ENCODE data around the gene NIPSNAP2. TPM values are rescaled to one million over a fixed set of nuclear protein-coding genes. Genes with fewer than 3 reads are reported as not detected.

NIPSNAP2 gene
- total RNA-seq, 1 experiment from 2014 or later = 38.5 TPM

GRCh38 chr7:55963584-55964168 is 709 bp upstream of the NIPSNAP2 start:
- Mint-ChIP-seq H3K4me1 (peaks cover 5% of the 10 kb centered on the region), H3K36me3 (peaks cover 4% of the 10 kb centered on the region; the same call in 1 of the 2 replicates), H3K4me3 (peak overlapping the region; percentile 26), H3K27me3 (ENCODE audit: low read depth) (peaks cover 19% of the 10 kb centered on the region), H3K27ac (no peak overlapping the region), H3K9me3 (peaks cover 7% of the 10 kb centered on the region; the same call in 1 of the 2 replicates)
- no peak for TF ChIP-seq NR3C1 (CRISPR knock-in tag; conservative IDR thresholded peaks at IDR 0.05; ENCODE audit: low read depth)
- TF ChIP-seq, protein P1, sequence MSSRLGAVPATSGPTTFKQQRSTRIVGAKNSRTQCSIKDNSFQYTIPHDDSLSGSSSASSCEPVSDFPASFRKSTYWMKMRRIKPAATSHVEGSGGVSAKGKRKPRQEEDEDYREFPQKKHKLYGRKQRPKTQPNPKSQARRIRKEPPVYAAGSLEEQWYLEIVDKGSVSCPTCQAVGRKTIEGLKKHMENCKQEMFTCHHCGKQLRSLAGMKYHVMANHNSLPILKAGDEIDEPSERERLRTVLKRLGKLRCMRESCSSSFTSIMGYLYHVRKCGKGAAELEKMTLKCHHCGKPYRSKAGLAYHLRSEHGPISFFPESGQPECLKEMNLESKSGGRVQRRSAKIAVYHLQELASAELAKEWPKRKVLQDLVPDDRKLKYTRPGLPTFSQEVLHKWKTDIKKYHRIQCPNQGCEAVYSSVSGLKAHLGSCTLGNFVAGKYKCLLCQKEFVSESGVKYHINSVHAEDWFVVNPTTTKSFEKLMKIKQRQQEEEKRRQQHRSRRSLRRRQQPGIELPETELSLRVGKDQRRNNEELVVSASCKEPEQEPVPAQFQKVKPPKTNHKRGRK (CRISPR knock-in tag; IDR thresholded peaks at IDR 0.05; ENCODE audit: borderline replicate concordance) = peak; percentile 86; the same call in 1 of the 2 replicates
- ATAC-seq = no peak
- POLR2A ChIA-PET = interaction anchor here (0.5 to 1.9 kb wide), 5 partner anchors 12 to 549 kb away, joined by 3 to 8 read pairs (median 4); partner anchors contain the start of genes CCT6A, MRPS17 and PSPH
- DNase-seq (ENCODE audit: low spot score) = no peak
- CTCF ChIA-PET = interaction anchor here (0.6 to 2.0 kb wide), 17 partner anchors 8 to 684 kb away, joined by 3 to 19 read pairs (median 4); partner anchors contain the start of genes CCT6A, MRPS17, PSPH and SUMF2

- DNase-seq (ENCODE audit: low spot score) (no peak), ATAC-seq (no peak)
- POLR2A ChIA-PET = interaction anchor here (1.9 kb wide), 1 partner anchor 86 kb away, joined by 8 read pairs; the partner anchor contains the start of genes CCT6A and PSPH
- H3K36me3 Mint-ChIP-seq = peaks cover 7% of the 10 kb centered on the region
- peaks cover 5% of the 10 kb centered on the region for H3K4me1 Mint-ChIP-seq
- peak overlapping the region; percentile 78 for H3K27ac Mint-ChIP-seq
- CTCF ChIA-PET = interaction anchor here (0.7 to 2.0 kb wide), 9 partner anchors 10 to 324 kb away, joined by 3 to 19 read pairs (median 9); partner anchors contain the start of genes MRPS17 and SUMF2
- H3K27me3 Mint-ChIP-seq (ENCODE audit: low read depth) = peaks cover 19% of the 10 kb centered on the region
- H3K4me3 Mint-ChIP-seq = peak overlapping the region; percentile 89
- H3K9me3 Mint-ChIP-seq = no peaks in the 10 kb centered on the region
- TF ChIP-seq TEAD1 (CRISPR knock-in tag; IDR thresholded peaks at IDR 0.05) (no peak), ZNF416 (CRISPR knock-in tag; IDR thresholded peaks at IDR 0.05) (no peak), E2F1 (CRISPR knock-in tag; IDR thresholded peaks at IDR 0.05) (no peak), ZNF532 (CRISPR knock-in tag; IDR thresholded peaks at IDR 0.05; ENCODE audit: borderline replicate concordance) (no peak), ZNF232 (CRISPR knock-in tag; IDR thresholded peaks at IDR 0.05) (no peak), AR (CRISPR knock-in tag; IDR thresholded peaks at IDR 0.05) (no peak), ESRRA (CRISPR knock-in tag; IDR thresholded peaks at IDR 0.05; ENCODE audit: borderline replicate concordance) (no peak)
- TF ChIP-seq, protein P2, sequence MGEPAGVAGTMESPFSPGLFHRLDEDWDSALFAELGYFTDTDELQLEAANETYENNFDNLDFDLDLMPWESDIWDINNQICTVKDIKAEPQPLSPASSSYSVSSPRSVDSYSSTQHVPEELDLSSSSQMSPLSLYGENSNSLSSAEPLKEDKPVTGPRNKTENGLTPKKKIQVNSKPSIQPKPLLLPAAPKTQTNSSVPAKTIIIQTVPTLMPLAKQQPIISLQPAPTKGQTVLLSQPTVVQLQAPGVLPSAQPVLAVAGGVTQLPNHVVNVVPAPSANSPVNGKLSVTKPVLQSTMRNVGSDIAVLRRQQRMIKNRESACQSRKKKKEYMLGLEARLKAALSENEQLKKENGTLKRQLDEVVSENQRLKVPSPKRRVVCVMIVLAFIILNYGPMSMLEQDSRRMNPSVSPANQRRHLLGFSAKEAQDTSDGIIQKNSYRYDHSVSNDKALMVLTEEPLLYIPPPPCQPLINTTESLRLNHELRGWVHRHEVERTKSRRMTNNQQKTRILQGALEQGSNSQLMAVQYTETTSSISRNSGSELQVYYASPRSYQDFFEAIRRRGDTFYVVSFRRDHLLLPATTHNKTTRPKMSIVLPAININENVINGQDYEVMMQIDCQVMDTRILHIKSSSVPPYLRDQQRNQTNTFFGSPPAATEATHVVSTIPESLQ (CRISPR knock-in tag; IDR thresholded peaks at IDR 0.05) = no peak
- TF ChIP-seq, protein P3, sequence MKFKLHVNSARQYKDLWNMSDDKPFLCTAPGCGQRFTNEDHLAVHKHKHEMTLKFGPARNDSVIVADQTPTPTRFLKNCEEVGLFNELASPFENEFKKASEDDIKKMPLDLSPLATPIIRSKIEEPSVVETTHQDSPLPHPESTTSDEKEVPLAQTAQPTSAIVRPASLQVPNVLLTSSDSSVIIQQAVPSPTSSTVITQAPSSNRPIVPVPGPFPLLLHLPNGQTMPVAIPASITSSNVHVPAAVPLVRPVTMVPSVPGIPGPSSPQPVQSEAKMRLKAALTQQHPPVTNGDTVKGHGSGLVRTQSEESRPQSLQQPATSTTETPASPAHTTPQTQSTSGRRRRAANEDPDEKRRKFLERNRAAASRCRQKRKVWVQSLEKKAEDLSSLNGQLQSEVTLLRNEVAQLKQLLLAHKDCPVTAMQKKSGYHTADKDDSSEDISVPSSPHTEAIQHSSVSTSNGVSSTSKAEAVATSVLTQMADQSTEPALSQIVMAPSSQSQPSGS (CRISPR knock-in tag; IDR thresholded peaks at IDR 0.05; ENCODE audit: borderline replicate concordance, low read depth) = no peak
- TF ChIP-seq, protein P4, sequence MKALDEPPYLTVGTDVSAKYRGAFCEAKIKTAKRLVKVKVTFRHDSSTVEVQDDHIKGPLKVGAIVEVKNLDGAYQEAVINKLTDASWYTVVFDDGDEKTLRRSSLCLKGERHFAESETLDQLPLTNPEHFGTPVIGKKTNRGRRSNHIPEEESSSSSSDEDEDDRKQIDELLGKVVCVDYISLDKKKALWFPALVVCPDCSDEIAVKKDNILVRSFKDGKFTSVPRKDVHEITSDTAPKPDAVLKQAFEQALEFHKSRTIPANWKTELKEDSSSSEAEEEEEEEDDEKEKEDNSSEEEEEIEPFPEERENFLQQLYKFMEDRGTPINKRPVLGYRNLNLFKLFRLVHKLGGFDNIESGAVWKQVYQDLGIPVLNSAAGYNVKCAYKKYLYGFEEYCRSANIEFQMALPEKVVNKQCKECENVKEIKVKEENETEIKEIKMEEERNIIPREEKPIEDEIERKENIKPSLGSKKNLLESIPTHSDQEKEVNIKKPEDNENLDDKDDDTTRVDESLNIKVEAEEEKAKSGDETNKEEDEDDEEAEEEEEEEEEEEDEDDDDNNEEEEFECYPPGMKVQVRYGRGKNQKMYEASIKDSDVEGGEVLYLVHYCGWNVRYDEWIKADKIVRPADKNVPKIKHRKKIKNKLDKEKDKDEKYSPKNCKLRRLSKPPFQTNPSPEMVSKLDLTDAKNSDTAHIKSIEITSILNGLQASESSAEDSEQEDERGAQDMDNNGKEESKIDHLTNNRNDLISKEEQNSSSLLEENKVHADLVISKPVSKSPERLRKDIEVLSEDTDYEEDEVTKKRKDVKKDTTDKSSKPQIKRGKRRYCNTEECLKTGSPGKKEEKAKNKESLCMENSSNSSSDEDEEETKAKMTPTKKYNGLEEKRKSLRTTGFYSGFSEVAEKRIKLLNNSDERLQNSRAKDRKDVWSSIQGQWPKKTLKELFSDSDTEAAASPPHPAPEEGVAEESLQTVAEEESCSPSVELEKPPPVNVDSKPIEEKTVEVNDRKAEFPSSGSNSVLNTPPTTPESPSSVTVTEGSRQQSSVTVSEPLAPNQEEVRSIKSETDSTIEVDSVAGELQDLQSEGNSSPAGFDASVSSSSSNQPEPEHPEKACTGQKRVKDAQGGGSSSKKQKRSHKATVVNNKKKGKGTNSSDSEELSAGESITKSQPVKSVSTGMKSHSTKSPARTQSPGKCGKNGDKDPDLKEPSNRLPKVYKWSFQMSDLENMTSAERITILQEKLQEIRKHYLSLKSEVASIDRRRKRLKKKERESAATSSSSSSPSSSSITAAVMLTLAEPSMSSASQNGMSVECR (CRISPR knock-in tag; IDR thresholded peaks at IDR 0.05; ENCODE audit: borderline replicate concordance) = 0 out of 2 replicates have a peak, but pooled peaks have one; percentile 68
- TF ChIP-seq, protein P5, sequence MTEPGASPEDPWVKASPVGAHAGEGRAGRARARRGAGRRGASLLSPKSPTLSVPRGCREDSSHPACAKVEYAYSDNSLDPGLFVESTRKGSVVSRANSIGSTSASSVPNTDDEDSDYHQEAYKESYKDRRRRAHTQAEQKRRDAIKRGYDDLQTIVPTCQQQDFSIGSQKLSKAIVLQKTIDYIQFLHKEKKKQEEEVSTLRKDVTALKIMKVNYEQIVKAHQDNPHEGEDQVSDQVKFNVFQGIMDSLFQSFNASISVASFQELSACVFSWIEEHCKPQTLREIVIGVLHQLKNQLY (CRISPR knock-in tag; IDR thresholded peaks at IDR 0.05) = no peak
Measured at GRCh38 chr7:55965100-55965470, 700 bp downstream of the NIPSNAP2 start.
